GM19438 (cell line): Measurements from ENCODE around the gene GLRX.
"Not testable (repeated sequence)": the region's sequence is repeated elsewhere in the genome, so short reads cannot be mapped to it uniquely, and the experiment has no call there.

Experiments used
- ATAC-seq: cut with Tn5 transposase; IDR thresholded peaks from one replicate; pipeline ENCODE4 v1.9.1; 2021; ENCODE audit warnings: low read depth; ENCODE audit not compliant: unreplicated experiment

Gene GLRX

GRCh38 chr5:95830226-95830625, 7.7 kb upstream of the GLRX start:
- ATAC-seq = no peak

GRCh38 chr5:95827892-95828246, 5.3 kb upstream of the GLRX start:
- ATAC-seq = no peak

GRCh38 chr5:95826949-95827891, 4.7 kb upstream of the GLRX start:
- ATAC-seq = no peak

GRCh38 chr5:95825495-95825894, 3.0 kb upstream of the GLRX start:
- no peak for ATAC-seq

GRCh38 chr5:95824747-95825146, 2.2 kb upstream of the GLRX start:
- no peak for ATAC-seq

- peak; percentile 52 for ATAC-seq
Measured at GRCh38 chr5:95823738-95824609, 1.4 kb upstream of the GLRX start.

- ATAC-seq = no peak
Measured at GRCh38 chr5:95823218-95823737, 752 bp upstream of the GLRX start.

- ATAC-seq = peak; percentile 46
Measured at GRCh38 chr5:95822043-95822541, 434 bp downstream of the GLRX start.

GRCh38 chr5:95821110-95822021, 1.2 kb downstream of the GLRX start:
- no peak for ATAC-seq

GRCh38 chr5:95818181-95819147, 4.1 kb downstream of the GLRX start:
- no peak for ATAC-seq

GRCh38 chr5:95817430-95817829, 5.1 kb downstream of the GLRX start:
- no peak for ATAC-seq

- no peak for ATAC-seq
Measured at GRCh38 chr5:95816776-95817175, 5.8 kb downstream of the GLRX start.

GRCh38 chr5:95816341-95816740, 6.2 kb downstream of the GLRX start:
- no peak for ATAC-seq

GRCh38 chr5:95815155-95815729, 7.3 kb downstream of the GLRX start:
- ATAC-seq = no peak

GRCh38 chr5:95813035-95813434, 9.5 kb downstream of the GLRX start:
- ATAC-seq = not testable (repeated sequence)

- no peak for ATAC-seq
Measured at GRCh38 chr5:95812074-95812471, 10.5 kb downstream of the GLRX start.

- not testable (repeated sequence) for ATAC-seq
Measured at GRCh38 chr5:95811461-95812073, 11.0 kb downstream of the GLRX start.

GRCh38 chr5:95811126-95811423, 11.5 kb downstream of the GLRX start:
- not testable (repeated sequence) for ATAC-seq
